Prostate gland (tissue), 2 donors: ENCODE results near the gene APCDD1L. TPM values are rescaled to one million over a fixed set of nuclear protein-coding genes. Genes with fewer than 3 reads are reported as not detected.

Experiments
- DNase-seq: peaks from one replicate; pipeline ENCODE4 v3.0.0-alpha.2; 2019; ENCODE audit warnings: low spot score
- H3K27ac ChIP-seq, 2 donors: fragments of 200-600 bp; sonication (generic); 2 replicates each; pipeline ENCODE4 v1.5.1; 2017 to 2019
- H3K27me3 ChIP-seq: fragments of 200-600 bp; sonication (generic); replicated peaks from 2 replicates; pipeline ENCODE4 v1.5.1; 2019; ENCODE audit not compliant: insufficient read depth
- H3K36me3 ChIP-seq, 2 donors: fragments of 200-600 bp; sonication (generic); 1 replicate in 1 of 2; 2 replicates in 1 of 2; pipeline versions ENCODE4 v1.5.1 to v1.8.1; 2017 to 2019
- H3K4me1 ChIP-seq: fragments of 200-600 bp; sonication (generic); replicated peaks from 2 replicates; pipeline ENCODE4 v1.5.1; 2019
- H3K4me3 ChIP-seq, 2 donors: fragments of 200-600 bp; sonication (generic); 2 replicates each; pipeline ENCODE4 v1.5.1; 2017 to 2019
- H3K9me3 ChIP-seq: fragments of 200-600 bp; sonication (generic); 2 replicates; pipeline ENCODE4 v1.5.1; 2017
- CTCF ChIP-seq, 4 experiments: fragments of 200-600 bp in 2 of 4; fragments of 450-650 bp in 2 of 4; sonication (generic) in 2 of 4; IDR thresholded peaks; 1 replicate in 3 of 4; 2 replicates in 1 of 4; pipeline ENCODE4 v1.5.1; 2016 to 2019; ENCODE audit warnings: antibody characterized with exemption in 4 of 4, mild to moderate bottlenecking in 2 of 4, moderate library complexity in 2 of 4
- POLR2A ChIP-seq: fragments of 450-650 bp; IDR thresholded peaks from one replicate; pipeline ENCODE4 v1.6.1; 2016; ENCODE audit warnings: antibody characterized with exemption, mild to moderate bottlenecking
- POLR2AphosphoS5 ChIP-seq: sonication (generic); formaldehyde crosslinking; IDR thresholded peaks from one replicate; pipeline ENCODE4 v1.6.1; 2017; ENCODE audit warnings: antibody characterized with exemption
- WGBS: methylation state at CpG from one replicate; pipeline ENCODE4 v1.1.5; 2018; 5-methylcytosine and 5-hydroxymethylcytosine counted together
- intact Hi-C: fragments of 100-400 bp; cut with DNase I; formaldehyde crosslinking; loops from one replicate; pipeline ENCODE4 v1.14.2; 2022
- total RNA-seq, 2 donors: library from RNA; depleted of rRNA; stranded (reverse); fragments of >200 nt; gene quantifications; one replicate each; pipeline ENCODE4 v1.1.0, GENCODE V29; 2016

Gene APCDD1L
- total RNA-seq, 2 donors from 2014 or later, result 0.23 to 0.46 TPM

DNA sequence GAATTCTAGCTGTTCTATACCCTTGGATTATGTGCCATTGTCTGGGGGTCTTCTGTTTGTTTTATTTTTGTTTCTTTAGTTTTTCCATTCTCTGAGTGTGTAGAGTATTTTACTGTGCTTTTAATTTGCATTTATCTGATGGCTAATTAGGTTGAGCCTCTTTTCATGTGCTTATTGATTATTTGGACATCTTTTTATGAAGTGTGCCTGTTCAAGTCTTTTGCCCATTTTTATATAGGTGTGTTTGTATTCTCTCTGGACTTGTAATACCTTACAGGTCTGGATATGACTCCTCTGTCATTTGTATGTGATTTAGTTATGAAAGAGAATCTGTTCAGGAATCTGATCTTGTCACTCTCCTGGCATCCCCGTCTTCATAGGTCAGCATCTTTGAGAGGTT is 22.6 kb upstream of the APCDD1L start:
- intact Hi-C loops, result no loop called here
- WGBS, result 96% methylated on average over 1 of the region's 1 CpG

DNA sequence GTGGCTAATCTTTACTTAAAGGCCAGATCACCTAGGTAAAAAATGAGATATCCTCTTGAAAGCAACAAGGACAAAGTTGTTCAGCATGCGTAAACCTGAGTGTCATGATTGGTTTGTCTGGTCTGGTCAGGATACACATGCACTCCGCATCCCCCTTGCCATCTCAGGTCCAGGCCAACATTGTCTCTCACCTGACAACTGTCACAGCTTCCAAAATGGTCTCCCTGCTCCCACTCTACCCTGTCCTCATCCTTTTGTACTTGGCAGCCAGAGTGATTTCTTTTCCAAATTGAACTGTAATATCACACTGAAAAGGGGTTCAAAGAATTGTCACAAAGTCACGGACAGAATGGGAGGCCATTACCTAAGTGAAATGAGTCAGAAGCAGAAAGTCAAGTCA is 21.1 kb upstream of the APCDD1L start:
- Histone ChIP-seq H3K9me3 (no peaks in the 10 kb centered on the region), H3K27me3 (no peaks in the 10 kb centered on the region), H3K4me3 (no peak overlapping the region), H3K27ac (no peak overlapping the region), H3K4me1 (no peaks in the 10 kb centered on the region), H3K36me3 (no peaks in the 10 kb centered on the region)
- no peak for TF ChIP-seq CTCF (IDR thresholded peaks at IDR 0.05)
- no peak for TF ChIP-seq POLR2AphosphoS5
- TF ChIP-seq POLR2A, result no peak
- intact Hi-C loops, result no loop called here
- 93% methylated on average over 3 of the region's 3 CpGs for WGBS
- DNase-seq, result no peak

More for the DNA sequence above, 22.6 kb upstream of the APCDD1L start:
- H3K27me3 ChIP-seq, result no peaks in the 10 kb centered on the region
- H3K9me3 ChIP-seq, result no peaks in the 10 kb centered on the region
- H3K36me3 ChIP-seq, result no peaks in the 10 kb centered on the region
- no peaks in the 10 kb centered on the region for H3K4me1 ChIP-seq
- TF ChIP-seq POLR2A (no peak), POLR2AphosphoS5 (no peak), CTCF (IDR thresholded peaks at IDR 0.05) (no peak)
- no peak overlapping the region for H3K4me3 ChIP-seq
- no peak overlapping the region for H3K27ac ChIP-seq
- no peak for DNase-seq

DNA sequence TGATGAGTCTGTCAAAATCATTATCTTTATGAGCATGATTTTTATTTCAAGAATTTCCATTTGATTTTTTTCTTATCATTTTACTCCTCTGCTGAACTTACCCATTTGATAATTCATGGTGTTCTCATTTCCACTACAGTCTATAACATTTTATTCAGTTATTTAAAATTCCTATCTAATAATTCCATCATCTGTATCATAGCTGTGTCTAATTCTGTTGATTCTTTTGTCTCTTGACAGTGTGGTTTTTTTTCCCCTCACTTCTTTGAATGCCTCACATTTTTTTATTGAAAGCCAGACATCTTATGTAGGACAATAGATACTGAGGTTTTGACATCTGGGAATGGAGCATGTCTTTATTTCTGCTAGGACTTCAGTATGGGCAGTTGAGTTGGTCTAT is 16.5 kb upstream of the APCDD1L start:
- H3K27ac ChIP-seq, result no peak overlapping the region
- intact Hi-C loops, result no loop called here
- DNase-seq, result no peak
- no peaks in the 10 kb centered on the region for H3K36me3 ChIP-seq
- no peaks in the 10 kb centered on the region for H3K4me1 ChIP-seq
- no peaks in the 10 kb centered on the region for H3K27me3 ChIP-seq
- no peaks in the 10 kb centered on the region for H3K9me3 ChIP-seq
- no peak overlapping the region for H3K4me3 ChIP-seq
- TF ChIP-seq POLR2AphosphoS5 (no peak), POLR2A (no peak), CTCF (IDR thresholded peaks at IDR 0.05) (no peak)

DNA sequence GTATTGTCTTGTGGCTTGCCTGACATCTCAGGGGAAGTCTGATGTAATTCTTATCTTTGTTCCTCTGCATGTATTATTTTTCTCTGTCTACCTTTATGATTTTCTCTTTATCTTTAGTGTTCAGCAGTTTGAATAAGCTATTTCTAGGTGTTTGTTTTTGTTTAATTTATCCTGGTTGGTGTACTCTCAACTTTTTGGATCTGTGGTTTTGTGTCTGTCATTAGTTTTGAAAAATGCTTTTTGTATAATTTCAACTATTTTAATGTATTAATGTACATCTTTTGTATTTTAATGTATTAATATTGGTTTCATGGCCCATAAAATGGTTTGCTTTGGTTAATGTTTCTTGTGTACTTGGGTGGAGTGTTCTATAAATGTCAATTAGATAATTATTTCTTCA is 15.9 kb upstream of the APCDD1L start:
- no peaks in the 10 kb centered on the region for H3K27me3 ChIP-seq

More for the DNA sequence above, 15.9 kb upstream of the APCDD1L start:
- Histone ChIP-seq H3K36me3 (no peaks in the 10 kb centered on the region), H3K4me1 (no peaks in the 10 kb centered on the region), H3K9me3 (no peaks in the 10 kb centered on the region), H3K27ac (no peak overlapping the region), H3K4me3 (no peak overlapping the region)
- no peak for TF ChIP-seq POLR2A
- no peak for TF ChIP-seq CTCF (IDR thresholded peaks at IDR 0.05)
- no peak for TF ChIP-seq POLR2AphosphoS5
- intact Hi-C loops, result no loop called here
- DNase-seq, result no peak
